Loucy (cell line): Measurements from ENCODE around the gene CDA.

Experiments
- CTCF ChIP-seq: fragments of 200-600 bp; sonication (generic); conservative IDR thresholded peaks from 2 replicates; pipeline ENCODE4 v1.5.1; 2014; ENCODE audit warnings: mild to moderate bottlenecking, antibody characterized with exemption, low read length
- EZH2phosphoT487 ChIP-seq: fragments of 200-600 bp; IDR thresholded peaks from 2 replicates; pipeline ENCODE4 v1.6.1; 2018; ENCODE audit warnings: antibody characterized with exemption, mild to moderate bottlenecking, moderate library complexity, borderline replicate concordance

DNA sequence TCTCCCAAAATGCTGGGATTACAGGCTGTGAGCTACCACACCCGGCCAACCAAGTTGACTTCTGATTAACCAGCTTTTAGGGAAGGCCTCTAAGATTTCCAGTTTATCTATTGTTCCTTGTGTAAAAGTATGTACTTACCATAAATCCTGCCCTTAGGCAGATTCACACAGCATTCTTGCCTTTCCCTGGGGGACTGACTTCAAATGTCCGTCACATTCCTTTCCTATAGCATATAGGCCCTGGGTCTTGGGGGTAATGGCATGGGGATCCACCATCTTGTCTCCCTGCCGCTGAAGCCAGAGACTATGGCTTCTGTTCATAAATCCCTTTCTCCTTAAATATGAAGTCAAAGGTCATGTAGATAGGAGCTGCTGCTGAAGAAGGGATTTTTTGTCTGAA is 43.5 kb downstream of the CDA start:
- TF ChIP-seq CTCF (no peak), EZH2phosphoT487 (no peak)
